AG04450 (cell line): ENCODE measurements around the gene SFI1. TPM values are rescaled to one million over a fixed set of nuclear protein-coding genes. Genes with fewer than 3 reads are reported as not detected.
"Not testable (repeated sequence)": the region's sequence is repeated elsewhere in the genome, so short reads cannot be mapped to it uniquely, and the experiment has no call there.

Experiments used
- CTCF ChIA-PET: fragments of 300-600, 350-600 bp; formaldehyde crosslinking; extraction: SDS; loops from one replicate; lab custom pipeline; 2022; ENCODE audit warnings: antibody characterized with exemption, inconsistent platforms; lab: Charles Lee
- POLR2A ChIA-PET: fragments of 350-600 bp; formaldehyde crosslinking; extraction: SDS; loops from one replicate; lab custom pipeline; 2021; ENCODE audit warnings: antibody characterized with exemption, inconsistent platforms; lab: Yijun Ruan, JAX
- DNase-seq: peaks from one replicate; pipeline ENCODE4 v3.0.0-alpha.2; 2011; ENCODE audit warnings: low read depth, low spot score
- H3K27ac ChIP-seq: one replicate; pipeline ENCODE4 v1.5.1; 2012; ENCODE audit warnings: low read depth, low read length, control low read depth
- H3K27me3 ChIP-seq: one replicate; pipeline ENCODE4 v1.6.0; 2012; ENCODE audit warnings: low read length; ENCODE audit not compliant: control insufficient read depth, insufficient read depth
- H3K4me3 ChIP-seq: 2 replicates; pipeline ENCODE4 v1.5.1; 2011; ENCODE audit warnings: mild to moderate bottlenecking, low read depth, low read length, control low read depth
- H3K9me3 ChIP-seq: 2 replicates; pipeline ENCODE4 v1.5.1; 2012; ENCODE audit warnings: low read length; ENCODE audit not compliant: control insufficient read depth, insufficient read depth
- polyA plus RNA-seq: library from polyadenylated mRNA; depleted of rRNA; stranded (reverse); fragments of >200 nt; gene quantifications from 2 replicates; pipeline ENCODE4 v1.2.3, GENCODE V29; 2011
- TF ChIP-seq, protein P1 (sequence below): IDR thresholded peaks from 2 replicates; pipeline ENCODE4 v1.5.1; 2011; ENCODE audit warnings: low read depth, low read length, control low read depth, inconsistent platforms

SFI1 gene
- polyA plus RNA-seq, 1 experiment, result 4.1 TPM

DNA sequence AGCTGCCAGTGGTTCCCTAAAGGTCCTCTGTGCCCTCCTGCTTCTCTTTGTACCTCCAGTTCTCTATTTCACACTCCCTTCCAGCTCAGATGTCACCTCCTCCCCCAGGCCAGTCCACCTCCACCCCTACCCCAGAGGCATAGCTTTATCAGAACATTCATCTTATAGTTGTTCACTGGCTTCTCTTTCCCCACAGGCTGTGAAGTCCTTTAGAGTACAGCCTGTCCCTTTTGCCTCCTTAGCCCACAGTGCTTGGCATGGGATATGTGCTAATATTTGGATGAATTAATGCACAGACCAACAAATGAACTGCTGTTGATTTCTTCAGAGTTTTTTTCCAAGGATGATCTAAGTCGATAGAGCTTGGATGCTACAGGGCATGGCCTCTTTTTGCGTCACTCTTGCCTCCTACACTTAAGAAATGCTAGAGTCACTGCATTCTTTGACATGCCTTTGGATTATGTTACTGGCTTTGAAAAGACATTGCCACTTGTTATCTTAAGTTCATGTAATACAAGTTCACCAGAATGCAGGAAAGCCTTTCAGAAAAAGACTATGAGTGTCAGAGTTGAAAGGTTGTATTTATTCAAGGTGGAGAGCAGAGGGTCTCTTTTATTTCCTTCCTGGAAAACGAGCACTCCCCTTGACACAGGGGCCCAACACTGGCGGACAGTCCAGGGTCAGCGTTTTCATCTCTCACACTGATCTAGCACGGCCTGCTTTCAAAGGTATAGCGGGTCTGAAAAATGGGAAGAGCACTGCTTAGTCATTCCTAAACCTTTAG lies 90.0 kb downstream of the SFI1 start:
- POLR2A ChIA-PET, result no interaction called here
- Histone ChIP-seq H3K4me3 (no peak overlapping the region), H3K9me3 (no peaks in the 10 kb centered on the region), H3K27ac (no peak overlapping the region), H3K27me3 (no peaks in the 10 kb centered on the region)
- DNase-seq, result no peak
- CTCF ChIA-PET, result interaction anchor here (1.1 to 2.9 kb wide), 3 partner anchors 17 to 48 kb away, joined by 3 to 17 read pairs (median 4); no protein-coding TSS in a partner anchor
- TF ChIP-seq, protein P1, sequence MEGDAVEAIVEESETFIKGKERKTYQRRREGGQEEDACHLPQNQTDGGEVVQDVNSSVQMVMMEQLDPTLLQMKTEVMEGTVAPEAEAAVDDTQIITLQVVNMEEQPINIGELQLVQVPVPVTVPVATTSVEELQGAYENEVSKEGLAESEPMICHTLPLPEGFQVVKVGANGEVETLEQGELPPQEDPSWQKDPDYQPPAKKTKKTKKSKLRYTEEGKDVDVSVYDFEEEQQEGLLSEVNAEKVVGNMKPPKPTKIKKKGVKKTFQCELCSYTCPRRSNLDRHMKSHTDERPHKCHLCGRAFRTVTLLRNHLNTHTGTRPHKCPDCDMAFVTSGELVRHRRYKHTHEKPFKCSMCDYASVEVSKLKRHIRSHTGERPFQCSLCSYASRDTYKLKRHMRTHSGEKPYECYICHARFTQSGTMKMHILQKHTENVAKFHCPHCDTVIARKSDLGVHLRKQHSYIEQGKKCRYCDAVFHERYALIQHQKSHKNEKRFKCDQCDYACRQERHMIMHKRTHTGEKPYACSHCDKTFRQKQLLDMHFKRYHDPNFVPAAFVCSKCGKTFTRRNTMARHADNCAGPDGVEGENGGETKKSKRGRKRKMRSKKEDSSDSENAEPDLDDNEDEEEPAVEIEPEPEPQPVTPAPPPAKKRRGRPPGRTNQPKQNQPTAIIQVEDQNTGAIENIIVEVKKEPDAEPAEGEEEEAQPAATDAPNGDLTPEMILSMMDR, result no peak

DNA sequence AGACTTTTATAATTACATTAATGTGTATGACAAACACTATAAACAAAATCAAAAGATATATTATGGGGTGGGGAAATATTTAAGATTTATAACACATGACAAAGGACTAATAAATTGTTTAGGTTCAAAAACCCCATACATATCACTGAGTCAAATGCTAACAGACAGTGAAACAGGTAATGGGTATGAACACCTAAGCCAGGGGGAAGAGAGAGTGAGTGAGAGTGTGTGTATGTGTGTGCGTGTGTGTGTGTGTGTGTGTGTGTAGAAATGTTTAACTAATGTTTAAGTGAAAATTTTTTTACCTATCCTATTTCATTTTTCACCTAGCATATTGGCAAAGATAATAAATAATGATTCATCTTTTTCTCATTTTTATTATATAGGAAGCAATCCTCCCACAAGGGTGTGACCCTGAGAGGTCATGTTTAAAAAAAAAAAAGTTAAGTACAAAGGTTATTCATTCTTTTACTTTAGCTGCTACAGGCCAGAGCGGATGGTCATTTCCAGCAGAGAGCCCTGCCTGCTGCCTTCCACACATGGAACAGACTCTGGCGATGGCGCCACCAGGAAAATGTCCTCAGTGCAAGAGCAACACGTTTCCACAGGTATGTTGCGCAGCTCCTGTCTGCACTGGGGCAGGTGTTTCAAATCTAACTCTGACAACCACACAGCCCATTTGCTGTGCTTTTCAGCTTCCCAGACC lies 92.8 kb downstream of the SFI1 start:
- no peak overlapping the region for H3K4me3 ChIP-seq
- TF ChIP-seq, protein P1, result no peak
- POLR2A ChIA-PET, result no interaction called here
- H3K27ac ChIP-seq, result no peak overlapping the region
- H3K9me3 ChIP-seq, result no peaks in the 10 kb centered on the region
- CTCF ChIA-PET, result interaction anchor here (0.9 kb wide), 1 partner anchor 45 kb away, joined by 3 read pairs; no protein-coding TSS in a partner anchor
- no peak for DNase-seq
- no peaks in the 10 kb centered on the region for H3K27me3 ChIP-seq

DNA sequence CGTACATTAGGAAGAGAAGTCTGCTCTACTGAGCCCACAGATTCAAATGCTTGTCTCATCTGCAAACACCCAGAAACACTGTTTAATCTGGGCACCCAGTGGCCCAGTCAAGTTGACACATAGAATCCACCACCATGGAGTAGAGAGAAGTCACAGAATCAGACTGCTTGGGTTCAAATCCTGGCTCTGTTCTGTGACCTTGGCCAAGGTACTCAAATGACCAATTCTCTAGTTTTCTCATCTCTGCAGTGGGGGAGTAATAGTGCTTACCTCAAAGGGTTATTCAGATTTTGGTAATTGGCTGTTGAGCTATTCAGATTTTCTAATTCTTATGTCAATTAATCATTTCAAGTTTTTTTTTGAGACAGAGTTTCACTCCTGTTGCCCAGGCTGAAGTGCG lies 93.8 kb downstream of the SFI1 start:
- DNase-seq, POLR2A ChIA-PET, H3K27ac ChIP-seq, H3K9me3 ChIP-seq, H3K27me3 ChIP-seq, H3K4me3 ChIP-seq, CTCF ChIA-PET: not testable (repeated sequence)

DNA sequence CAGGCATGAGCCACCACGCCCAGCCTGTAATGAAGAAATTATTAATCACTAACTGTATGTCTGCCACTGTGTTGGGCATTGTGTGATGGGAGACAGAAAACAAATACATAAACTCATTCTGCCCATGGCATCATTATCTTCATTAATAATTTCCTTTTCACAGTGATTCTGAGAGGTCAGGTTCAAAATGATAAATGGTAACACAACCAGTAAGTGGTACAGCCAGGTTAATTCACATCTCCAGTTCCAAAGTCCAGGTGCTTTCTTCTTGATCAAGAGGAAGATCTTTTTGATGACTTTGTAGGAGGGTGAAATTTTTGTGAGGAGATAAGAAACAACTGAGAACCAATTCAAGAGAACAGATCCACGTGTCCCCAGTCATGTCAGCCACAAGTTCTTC lies 98.9 kb downstream of the SFI1 start:
- no peaks in the 10 kb centered on the region for H3K27me3 ChIP-seq
- CTCF ChIA-PET, result interaction anchor here (0.6 to 0.9 kb wide), 2 partner anchors 35 to 85 kb away, joined by 4 read pairs; no protein-coding TSS in a partner anchor
- H3K9me3 ChIP-seq, result no peaks in the 10 kb centered on the region
- TF ChIP-seq, protein P1, result no peak
- POLR2A ChIA-PET, result no interaction called here
- no peak for DNase-seq
- no peak overlapping the region for H3K4me3 ChIP-seq
- H3K27ac ChIP-seq, result no peak overlapping the region

DNA sequence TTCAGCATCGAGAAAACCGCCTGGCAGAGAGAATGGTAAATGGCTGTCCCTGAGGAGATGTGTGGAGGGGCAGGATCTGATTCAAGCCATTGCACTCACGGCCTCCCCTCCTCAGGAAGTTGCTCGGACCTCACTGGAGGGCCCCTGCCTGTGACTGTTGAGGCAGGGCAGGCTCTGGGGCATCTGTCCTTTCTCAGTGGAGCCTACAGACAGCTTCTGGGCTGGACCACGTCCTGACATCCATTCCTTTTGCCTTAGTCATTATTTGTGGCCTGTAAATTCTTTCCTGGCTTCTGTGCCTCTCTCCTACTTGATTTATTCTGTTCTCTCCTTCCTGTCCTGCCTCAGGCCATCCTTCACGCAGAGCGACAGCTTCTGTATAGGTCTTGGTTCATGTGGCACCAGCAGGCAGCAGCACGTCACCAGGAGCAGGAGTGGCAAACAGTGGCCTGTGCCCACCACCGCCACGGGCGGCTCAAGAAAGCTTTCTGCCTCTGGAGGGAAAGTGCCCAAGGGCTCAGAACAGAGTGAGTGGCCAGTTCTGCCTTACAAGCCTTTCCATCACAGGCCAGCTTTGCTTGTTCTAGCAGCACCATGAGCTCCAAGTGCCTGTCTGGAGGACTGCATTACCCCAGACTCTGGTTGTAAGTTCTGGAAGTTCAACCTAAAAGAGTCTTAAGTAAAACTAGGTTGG lies 106.1 kb downstream of the SFI1 start:
- H3K27ac ChIP-seq, result peak overlapping the region; percentile 72
- H3K4me3 ChIP-seq, result no peak overlapping the region
- TF ChIP-seq, protein P1, result no peak
- ChIA-PET CTCF (interaction anchor here (1.3 kb wide), 2 partner anchors 9 to 17 kb away, joined by 3 read pairs; no protein-coding TSS in a partner anchor), POLR2A (interaction anchor here (0.7 to 2.2 kb wide), 5 partner anchors 8 to 44 kb away, joined by 3 to 11 read pairs (median 5); no protein-coding TSS in a partner anchor)
- peak; percentile 78 for DNase-seq
- H3K27me3 ChIP-seq, result no peaks in the 10 kb centered on the region
- H3K9me3 ChIP-seq, result no peaks in the 10 kb centered on the region
